ENCODE results near the gene CST2.
"Not testable (repeated sequence)": the region's sequence is repeated elsewhere in the genome, so short reads cannot be mapped to it uniquely, and the experiment has no call there.

CST2 gene

GRCh38 chr20:23800865-23801264, 25.7 kb downstream of the CST2 start:
- no peaks in the 10 kb centered on the region for H3K9me3 ChIP-seq (ENCODE audit: severe bottlenecking)
- H3K27me3 ChIP-seq (ENCODE audit: insufficient read depth, poor library complexity, severe bottlenecking) = peaks cover 4% of the 10 kb centered on the region
- no peak overlapping the region for H3K27ac ChIP-seq (ENCODE audit: poor library complexity, severe bottlenecking)
- TF ChIP-seq, protein P1, sequence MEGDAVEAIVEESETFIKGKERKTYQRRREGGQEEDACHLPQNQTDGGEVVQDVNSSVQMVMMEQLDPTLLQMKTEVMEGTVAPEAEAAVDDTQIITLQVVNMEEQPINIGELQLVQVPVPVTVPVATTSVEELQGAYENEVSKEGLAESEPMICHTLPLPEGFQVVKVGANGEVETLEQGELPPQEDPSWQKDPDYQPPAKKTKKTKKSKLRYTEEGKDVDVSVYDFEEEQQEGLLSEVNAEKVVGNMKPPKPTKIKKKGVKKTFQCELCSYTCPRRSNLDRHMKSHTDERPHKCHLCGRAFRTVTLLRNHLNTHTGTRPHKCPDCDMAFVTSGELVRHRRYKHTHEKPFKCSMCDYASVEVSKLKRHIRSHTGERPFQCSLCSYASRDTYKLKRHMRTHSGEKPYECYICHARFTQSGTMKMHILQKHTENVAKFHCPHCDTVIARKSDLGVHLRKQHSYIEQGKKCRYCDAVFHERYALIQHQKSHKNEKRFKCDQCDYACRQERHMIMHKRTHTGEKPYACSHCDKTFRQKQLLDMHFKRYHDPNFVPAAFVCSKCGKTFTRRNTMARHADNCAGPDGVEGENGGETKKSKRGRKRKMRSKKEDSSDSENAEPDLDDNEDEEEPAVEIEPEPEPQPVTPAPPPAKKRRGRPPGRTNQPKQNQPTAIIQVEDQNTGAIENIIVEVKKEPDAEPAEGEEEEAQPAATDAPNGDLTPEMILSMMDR (IDR thresholded peaks at IDR 0.05; ENCODE audit: poor library complexity, severe bottlenecking) = no peak
- H3K4me1 ChIP-seq (ENCODE audit: insufficient read depth, poor library complexity, severe bottlenecking) = no peaks in the 10 kb centered on the region
- ATAC-seq (ENCODE audit: low read depth) (no peak), DNase-seq (ENCODE audit: low spot score) (no peak)
- no peak overlapping the region for H3K4me3 ChIP-seq (ENCODE audit: severe bottlenecking)
- no peaks in the 10 kb centered on the region for H3K36me3 ChIP-seq (ENCODE audit: low read depth)

GRCh38 chr20:23799216-23799847, 27.2 kb downstream of the CST2 start:
- H3K27ac ChIP-seq (ENCODE audit: poor library complexity, severe bottlenecking); H3K36me3 ChIP-seq (ENCODE audit: low read depth); H3K4me3 ChIP-seq (ENCODE audit: severe bottlenecking); H3K4me1 ChIP-seq (ENCODE audit: insufficient read depth, poor library complexity, severe bottlenecking); DNase-seq (ENCODE audit: low spot score); H3K9me3 ChIP-seq (ENCODE audit: severe bottlenecking); H3K27me3 ChIP-seq (ENCODE audit: insufficient read depth, poor library complexity, severe bottlenecking): not testable (repeated sequence)
- TF ChIP-seq, protein P1 (IDR thresholded peaks at IDR 0.05; ENCODE audit: poor library complexity, severe bottlenecking) = peak; percentile 67
- peak; percentile 92 for ATAC-seq (ENCODE audit: low read depth)

- H3K36me3 ChIP-seq (ENCODE audit: low read depth) = no peaks in the 10 kb centered on the region
- no peak for DNase-seq (ENCODE audit: low spot score)
- no peaks in the 10 kb centered on the region for H3K4me1 ChIP-seq (ENCODE audit: insufficient read depth, poor library complexity, severe bottlenecking)
- TF ChIP-seq, protein P1 (IDR thresholded peaks at IDR 0.05; ENCODE audit: poor library complexity, severe bottlenecking) = no peak
- H3K27me3 ChIP-seq (ENCODE audit: insufficient read depth, poor library complexity, severe bottlenecking) = no peaks in the 10 kb centered on the region
- no peaks in the 10 kb centered on the region for H3K9me3 ChIP-seq (ENCODE audit: severe bottlenecking)
- ATAC-seq (ENCODE audit: low read depth) = no peak
- no peak overlapping the region for H3K4me3 ChIP-seq (ENCODE audit: severe bottlenecking)
- H3K27ac ChIP-seq (ENCODE audit: poor library complexity, severe bottlenecking) = no peak overlapping the region
Measured at GRCh38 chr20:23795526-23795925, 31.0 kb downstream of the CST2 start.

- TF ChIP-seq, protein P1 (IDR thresholded peaks at IDR 0.05; ENCODE audit: poor library complexity, severe bottlenecking) = no peak
- Histone ChIP-seq H3K4me3 (ENCODE audit: severe bottlenecking) (no peak overlapping the region), H3K27me3 (ENCODE audit: insufficient read depth, poor library complexity, severe bottlenecking) (no peaks in the 10 kb centered on the region), H3K9me3 (ENCODE audit: severe bottlenecking) (no peaks in the 10 kb centered on the region), H3K4me1 (ENCODE audit: insufficient read depth, poor library complexity, severe bottlenecking) (no peaks in the 10 kb centered on the region), H3K27ac (ENCODE audit: poor library complexity, severe bottlenecking) (no peak overlapping the region), H3K36me3 (ENCODE audit: low read depth) (no peaks in the 10 kb centered on the region)
- DNase-seq (ENCODE audit: low spot score) = no peak
- ATAC-seq (ENCODE audit: low read depth) = no peak
Measured at GRCh38 chr20:23794841-23795240, 31.7 kb downstream of the CST2 start.

- TF ChIP-seq, protein P1 (IDR thresholded peaks at IDR 0.05; ENCODE audit: poor library complexity, severe bottlenecking) = no peak
- H3K4me1 ChIP-seq (ENCODE audit: insufficient read depth, poor library complexity, severe bottlenecking) = no peaks in the 10 kb centered on the region
- no peak overlapping the region for H3K4me3 ChIP-seq (ENCODE audit: severe bottlenecking)
- ATAC-seq (ENCODE audit: low read depth) (no peak), DNase-seq (ENCODE audit: low spot score) (no peak)
- no peaks in the 10 kb centered on the region for H3K36me3 ChIP-seq (ENCODE audit: low read depth)
- no peaks in the 10 kb centered on the region for H3K27me3 ChIP-seq (ENCODE audit: insufficient read depth, poor library complexity, severe bottlenecking)
- no peak overlapping the region for H3K27ac ChIP-seq (ENCODE audit: poor library complexity, severe bottlenecking)
- no peaks in the 10 kb centered on the region for H3K9me3 ChIP-seq (ENCODE audit: severe bottlenecking)
Measured at GRCh38 chr20:23794065-23794464, 32.5 kb downstream of the CST2 start.

Data from RWPE2 (cell line).